GOT3 (cell line): ENCODE results near the gene G0S2.

Experiments used
- DNase-seq: peaks from one replicate; lab custom pipeline; 2025; ENCODE audit warnings: mixed read lengths; lab: John Stamatoyannopoulos, UW

The G0S2 gene, protein sequence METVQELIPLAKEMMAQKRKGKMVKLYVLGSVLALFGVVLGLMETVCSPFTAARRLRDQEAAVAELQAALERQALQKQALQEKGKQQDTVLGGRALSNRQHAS

DNA sequence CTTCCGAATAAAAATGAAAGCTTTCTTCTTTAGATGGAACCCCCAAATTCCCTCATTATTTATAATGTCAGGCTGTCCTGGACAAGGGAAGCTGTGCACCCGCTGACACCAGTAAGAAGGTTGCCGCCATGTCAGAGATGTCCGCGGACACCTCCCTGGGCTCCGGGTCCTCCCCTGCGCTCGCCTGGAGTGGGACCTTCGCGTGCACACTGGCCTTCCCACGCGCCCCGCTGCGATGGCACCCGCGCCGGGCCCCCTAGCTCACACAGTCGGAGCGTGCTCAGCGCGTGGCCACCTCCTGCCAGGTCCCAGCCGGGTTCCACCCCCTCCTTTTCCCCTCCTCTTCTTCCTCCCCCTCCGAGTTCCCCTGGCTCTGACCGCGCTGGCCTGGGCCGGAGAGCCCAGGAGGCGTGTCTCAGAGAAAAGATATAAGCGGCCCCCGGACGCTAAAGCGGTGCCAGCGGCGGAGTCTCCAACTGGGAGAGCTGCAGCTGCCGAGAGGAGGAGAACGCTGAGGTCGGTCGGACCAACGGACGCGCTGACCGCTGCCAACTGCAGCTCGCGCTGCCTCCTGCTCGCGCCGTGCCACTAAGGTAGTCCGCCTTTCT, at the start of gene G0S2:
Gene G0S2, plus strand, starts transcription at position 456 of the 608 bp plus-strand sequence. CDS start 273 bp downstream, outside the sequence.
- no peak for DNase-seq

DNA sequence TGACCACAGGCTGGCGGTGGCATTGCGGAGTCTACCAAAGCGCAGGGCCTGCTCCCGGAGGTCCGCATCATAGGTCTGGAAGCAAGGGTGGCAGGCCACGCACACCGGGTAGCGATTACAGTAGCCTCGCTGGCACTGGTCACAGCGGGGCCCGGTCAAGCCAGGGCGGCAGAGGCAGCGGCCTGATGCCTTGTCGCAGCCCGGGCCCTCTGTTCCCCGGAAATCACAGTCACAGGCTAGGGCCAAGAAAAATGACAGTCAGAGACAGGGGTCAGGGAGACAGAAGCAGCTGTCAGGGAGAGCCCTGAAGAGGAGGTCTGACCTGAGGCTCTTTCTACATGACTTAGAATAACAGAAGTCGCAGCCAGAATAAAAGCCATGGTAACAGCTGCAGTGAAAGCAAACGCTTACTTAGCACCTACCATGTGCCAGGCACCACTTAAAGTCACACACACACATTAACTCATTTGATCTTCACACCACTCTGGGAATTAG, 49.4 kb upstream of the G0S2 start:
- DNase-seq = no peak

DNA sequence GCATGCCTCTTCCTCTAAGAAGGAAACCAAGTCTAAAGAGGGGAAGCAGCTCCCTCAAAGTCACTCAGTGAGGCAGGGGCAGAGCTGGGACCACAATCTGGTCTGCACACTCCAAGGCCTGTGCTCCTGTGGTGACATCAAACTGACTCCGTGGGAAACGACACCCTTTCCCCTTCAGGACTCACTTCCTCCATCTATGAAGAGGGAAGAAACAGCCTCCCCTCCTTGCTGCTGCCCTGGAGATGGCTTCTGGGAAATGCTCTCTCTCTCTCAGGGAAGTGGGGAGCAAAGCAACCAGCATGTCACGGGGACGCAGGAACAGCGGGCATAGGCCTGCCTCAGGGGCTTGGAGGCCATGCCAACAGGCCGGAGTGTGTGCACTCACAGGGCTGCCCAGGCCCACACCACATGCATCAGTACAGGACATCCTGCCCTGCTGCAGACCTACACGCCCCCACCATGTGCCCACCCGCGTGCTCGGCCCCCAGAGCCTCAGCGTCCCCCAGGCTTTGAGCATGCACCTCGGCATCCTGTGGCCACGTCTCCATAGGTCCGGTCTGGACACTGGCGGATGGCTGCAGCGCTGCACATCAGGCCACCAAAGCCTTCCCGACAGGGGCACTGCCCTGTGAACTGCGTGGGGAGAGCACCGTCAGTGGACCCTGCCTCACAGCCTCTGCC, 48.7 kb upstream of the G0S2 start:
- no peak for DNase-seq

DNA sequence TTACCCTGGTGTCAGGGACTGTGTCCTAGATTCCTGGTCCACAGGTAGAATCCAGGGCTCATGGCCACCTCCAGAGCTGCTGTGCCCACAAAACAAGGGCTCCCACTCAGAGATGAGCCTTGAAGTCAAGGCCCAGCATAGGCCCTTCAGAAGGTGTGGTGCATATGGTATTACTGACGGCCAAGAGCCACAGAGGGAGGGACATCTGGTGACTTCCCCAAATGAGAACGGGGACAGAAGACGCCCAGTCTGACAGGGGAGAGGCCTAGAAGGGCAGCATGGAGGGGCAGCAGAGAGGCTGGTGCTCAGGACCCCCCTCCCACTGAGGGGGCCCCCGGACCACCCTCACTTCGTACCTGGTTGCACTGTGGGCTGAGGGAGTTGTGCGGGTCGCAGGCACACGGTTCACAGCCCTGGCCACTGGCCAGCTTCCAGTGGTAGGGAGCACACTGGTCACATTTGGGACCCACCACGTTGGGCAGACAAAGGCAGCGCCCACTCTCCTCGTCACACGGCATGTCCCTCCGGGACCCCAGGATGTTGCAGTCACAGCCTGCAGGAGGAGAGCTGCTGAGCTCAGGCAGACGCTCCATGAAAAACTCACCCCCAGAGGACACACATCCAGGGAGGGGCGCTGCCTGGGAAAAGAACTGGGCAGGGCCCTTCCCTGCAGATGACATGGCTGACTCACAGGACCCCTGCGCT, 48.0 kb upstream of the G0S2 start:
- DNase-seq = no peak

DNA sequence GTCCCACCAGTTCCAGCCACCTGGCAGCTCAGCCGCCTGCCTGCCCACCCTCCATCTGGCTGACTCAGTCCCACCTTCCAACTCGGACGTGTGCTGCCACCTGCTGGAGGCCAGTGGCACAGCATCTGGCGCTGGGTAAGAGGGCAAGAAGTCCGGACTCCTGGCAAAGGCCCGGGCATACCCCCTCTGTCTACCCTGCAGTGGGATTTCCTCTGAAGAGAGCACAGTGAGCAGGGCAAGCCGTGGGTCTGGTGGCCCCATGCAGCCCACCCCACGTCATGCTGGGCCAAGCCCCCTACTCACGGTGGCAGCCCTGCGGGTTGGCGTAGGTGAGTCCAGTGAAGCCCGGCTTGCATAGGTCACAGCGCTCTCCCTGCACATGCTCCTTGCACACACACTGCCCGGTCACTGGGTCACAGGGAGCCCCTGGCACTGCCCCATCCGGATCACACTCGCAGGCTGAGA, 47.4 kb upstream of the G0S2 start:
- peak; percentile 58 for DNase-seq

DNA sequence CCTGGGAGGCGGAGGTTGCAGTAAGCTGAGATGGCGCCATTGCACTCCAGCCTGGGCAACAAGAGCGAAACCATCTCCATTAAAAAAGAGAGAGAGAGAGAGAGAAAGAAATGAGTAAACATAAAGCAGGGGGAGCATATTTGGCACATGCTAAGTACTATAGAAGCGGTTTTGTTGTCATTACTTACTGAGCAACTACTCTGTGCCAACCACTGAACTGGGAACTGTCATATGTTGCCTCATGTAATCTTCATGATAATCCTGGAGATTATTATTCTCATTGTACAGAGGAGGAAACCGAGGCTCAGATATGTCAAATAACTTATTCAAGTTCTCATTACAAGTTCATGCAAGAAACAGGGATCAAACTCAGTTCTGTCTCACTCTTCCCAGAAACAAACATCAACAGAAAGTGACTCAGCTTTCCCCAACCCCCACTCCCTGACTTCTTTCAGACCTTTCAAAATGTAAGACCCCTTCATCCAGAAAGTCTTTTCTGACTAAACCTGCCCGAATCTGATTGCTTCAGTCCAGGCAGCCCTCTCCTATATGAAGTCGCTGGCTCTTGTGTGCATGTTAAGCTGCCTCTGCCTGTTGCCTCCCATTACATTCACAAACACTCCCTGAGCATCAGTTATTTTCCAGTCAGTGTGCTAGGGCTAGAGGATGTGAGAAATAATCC, 46.5 kb upstream of the G0S2 start:
- DNase-seq = no peak

DNA sequence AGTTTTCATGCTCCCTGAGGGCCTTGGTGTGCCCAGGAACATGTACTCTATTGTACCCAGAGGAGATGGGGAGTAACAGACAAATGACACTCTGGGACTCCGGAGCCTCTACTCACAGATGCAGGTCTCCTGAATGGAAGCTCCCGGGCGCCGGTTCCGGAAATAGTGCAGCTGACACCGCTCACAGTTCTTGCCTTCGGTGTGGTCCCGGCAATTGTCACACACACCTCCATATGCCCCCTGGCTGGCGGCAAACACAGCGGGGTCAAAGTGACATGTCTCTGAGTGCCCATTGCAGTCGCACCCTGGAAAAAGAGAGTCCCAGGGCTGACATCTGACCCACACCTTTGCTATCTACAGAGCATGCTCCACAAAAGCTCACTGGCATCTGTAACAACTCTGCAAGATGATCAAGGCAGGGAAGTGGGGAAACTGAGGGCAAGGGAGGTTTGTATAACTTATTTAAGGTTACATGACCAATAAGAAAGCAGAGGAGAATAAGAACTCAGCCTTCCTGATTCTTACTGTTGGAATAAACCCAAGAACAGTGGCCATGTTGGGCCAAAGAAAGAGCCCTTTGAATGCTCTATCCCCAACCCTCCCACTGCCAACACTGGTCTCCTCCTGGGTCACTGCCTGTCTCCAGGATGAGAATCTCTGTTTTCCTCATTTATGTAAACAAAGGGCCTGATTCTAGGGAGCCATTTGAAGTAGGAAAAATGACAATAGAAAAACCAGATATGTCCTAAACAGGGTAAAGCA, 45.4 kb upstream of the G0S2 start:
- DNase-seq = no peak

DNA sequence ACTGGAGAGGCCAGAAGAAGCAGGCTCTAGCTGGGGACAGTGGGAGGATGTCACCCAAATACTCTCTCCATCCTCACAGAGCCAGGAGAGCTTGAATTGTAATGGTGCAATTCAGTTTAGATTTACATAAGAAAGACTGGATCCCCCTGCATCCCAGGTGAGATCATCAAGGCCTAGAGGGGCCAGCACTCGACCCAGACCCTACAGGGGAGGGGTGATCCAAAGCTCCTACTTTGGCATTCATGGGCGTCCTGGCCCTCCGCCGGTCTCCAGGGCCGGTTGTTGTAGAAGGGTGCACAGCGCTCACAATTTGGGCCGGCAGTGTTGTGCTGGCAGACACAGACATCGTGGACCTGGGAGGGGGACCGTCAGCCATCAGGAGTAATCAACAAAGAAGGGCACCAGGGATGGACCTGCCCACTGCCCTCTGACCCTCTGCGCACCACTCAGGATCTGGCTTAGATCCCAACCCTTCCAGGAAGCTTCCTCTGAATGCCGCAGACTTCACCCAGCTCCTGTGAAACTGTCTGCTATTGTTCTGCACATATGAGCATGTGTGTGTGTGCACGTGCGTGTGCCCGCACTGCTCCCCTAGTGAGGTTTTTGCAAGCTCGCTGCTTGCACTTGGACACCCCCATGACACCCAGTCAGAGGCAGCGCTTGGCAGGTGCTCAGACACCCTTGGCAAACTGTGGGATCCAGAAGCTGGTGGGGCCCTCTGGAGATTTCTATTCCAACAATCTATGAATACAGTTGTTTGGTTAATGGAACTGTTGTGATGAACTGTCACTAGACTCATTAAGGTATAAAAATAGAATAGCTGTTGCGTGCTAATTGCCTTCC, 44.6 kb upstream of the G0S2 start:
- no peak for DNase-seq

DNA sequence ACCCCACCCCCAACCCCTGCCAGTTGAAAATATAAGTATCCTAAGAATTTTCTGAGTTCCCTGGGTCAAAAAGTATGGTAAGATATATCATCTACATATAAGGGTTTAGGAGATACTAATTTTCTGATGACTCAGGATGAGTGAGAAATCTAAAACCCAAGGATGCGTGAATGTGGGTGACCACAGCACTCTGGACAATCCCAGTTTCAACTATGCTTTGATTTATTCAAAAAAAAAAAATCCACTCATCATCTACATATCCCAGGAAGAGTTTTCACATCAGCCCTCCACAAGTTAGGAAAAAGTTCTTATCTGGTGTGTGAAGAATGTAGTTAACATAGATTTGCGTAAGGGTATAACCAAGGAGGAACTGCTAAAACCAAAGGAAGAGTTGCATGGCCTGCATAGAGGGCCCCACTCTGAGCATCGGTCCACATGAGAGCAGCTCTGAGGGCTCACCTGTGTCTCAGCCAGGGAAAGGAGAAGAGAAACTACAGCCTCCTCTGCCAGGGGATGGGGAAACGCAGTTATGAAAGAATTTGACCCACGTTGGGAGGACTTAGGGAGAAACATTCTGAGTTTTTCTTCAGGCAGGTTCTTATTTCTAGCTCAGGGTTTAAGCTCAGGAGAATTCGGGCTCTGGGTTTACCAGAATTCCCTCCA, 41.7 kb upstream of the G0S2 start:
- no peak for DNase-seq

DNA sequence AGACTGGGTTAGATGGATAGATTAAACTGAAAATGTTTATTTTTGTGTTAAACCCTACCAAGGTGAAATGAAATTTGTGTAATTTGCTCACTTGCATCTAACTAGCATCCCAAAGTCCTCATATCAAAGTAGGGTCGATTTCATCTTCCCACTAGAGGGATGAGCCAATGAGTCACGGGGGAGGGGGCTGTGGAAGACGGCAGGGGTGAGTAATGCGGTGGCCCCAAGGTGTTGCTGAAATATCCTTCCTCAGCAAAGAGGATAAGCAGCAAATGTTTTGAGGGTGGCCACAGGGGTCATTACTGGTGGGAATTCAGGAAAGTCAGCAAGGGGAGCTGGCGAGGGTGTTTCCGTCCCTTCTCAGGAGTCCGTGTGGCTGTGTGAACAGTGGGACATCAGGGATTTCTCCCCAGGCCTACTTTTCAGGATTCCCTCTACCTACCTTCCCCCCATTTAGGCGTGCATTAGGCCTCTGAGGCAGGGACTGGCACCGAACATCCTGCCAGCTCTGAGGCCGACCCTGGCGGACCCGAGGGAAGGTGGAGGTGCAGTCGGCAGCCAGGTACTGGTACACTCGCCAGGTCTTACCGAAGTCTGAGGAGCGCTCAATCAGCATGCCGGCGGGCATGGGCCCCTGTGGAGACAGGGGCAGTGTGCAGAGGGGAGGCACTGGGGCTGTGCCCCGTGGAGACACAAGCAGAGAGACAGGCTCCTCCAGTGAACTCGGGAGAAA, 41.0 kb upstream of the G0S2 start:
- DNase-seq = no peak

DNA sequence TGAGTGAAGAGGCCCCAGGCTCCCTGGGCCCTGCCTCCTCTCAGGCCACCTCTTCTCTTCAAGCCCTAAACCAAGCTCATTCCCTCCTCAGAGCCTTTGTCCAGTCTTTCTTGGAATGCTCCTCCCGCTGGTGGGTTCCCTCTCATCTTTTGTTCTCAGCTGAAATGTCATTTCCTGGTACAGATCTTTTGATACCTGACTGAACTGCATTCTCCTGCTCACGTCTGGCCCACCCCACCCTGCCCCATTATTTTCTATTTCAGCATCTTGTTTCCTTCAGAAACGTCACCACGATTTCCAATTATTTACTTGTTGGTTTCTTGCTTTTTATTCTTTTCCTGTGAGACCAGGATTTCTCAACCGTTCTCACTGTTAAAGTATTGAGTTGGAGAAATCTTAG, 39.4 kb upstream of the G0S2 start:
- DNase-seq = no peak

DNA sequence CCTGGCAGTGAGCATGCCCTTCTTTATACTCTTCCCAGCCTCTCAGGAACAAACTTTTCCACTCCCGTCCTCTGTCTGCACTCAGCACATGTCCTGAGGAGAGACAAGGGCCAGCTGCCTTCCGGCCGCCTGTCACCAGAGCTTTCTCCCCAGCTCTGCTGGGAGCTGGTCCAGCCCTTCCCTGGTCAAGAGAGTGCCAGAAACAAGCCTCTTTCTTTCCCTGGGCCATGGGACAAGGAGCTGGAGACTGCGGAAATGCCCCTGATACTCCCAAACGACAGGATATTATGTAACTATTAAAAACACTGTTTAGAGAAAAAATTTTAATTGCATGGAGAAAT, 33.4 kb upstream of the G0S2 start:
- DNase-seq = no peak

DNA sequence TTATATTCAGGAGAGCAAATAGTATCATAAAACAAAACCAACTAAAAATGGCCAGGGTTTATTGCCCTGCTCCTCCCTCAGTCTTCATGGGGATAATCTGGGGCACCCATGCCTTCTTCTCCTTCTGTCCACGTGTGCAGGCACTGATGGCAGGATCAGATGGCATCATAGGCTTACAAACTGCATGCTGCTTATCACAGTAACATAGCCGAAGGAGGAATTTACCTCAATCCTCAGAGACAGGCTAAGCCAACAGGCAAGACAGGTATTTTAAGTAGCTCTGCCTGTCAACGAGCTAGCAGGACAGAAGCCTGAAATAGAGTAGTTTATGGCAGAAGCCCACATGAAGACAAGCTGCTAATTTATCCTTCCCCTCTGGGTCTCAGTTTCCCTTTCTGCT, 32.4 kb upstream of the G0S2 start:
- DNase-seq = no peak

DNA sequence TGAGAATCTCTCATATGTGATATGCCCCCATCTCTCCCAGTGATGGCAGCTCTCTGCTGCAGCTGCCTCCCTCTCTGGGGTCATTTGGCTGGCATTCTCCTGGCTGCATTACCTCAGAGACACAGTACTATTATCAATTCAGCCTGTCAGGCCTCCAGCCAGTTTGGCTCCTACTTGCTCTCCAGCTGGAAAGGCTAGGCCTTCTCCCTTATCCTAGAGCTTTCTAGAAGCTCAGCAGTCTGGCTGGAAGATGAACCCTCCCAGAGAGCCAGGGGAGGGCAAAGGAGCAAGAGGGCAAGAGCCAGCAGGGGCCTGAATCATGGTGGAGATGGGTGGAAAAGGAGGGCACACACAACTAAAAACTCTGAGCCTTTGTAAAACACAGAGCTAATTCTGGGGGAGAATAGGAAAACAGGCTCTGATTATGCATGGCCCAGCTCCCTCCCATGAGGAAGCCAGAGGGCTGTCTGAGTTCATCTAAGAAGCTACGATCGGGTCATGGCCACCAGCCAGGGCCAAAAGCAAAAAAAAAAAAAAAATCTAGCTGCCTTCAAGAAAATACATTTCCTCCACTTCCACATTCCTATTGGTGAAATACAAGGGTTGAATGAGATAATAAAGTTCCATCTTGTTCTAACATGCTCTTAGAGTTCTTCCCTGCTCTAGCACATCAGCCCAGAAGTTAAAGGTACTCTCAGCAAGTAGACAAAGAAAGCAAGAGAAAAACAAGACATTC, 31.8 kb upstream of the G0S2 start:
- DNase-seq = no peak

DNA sequence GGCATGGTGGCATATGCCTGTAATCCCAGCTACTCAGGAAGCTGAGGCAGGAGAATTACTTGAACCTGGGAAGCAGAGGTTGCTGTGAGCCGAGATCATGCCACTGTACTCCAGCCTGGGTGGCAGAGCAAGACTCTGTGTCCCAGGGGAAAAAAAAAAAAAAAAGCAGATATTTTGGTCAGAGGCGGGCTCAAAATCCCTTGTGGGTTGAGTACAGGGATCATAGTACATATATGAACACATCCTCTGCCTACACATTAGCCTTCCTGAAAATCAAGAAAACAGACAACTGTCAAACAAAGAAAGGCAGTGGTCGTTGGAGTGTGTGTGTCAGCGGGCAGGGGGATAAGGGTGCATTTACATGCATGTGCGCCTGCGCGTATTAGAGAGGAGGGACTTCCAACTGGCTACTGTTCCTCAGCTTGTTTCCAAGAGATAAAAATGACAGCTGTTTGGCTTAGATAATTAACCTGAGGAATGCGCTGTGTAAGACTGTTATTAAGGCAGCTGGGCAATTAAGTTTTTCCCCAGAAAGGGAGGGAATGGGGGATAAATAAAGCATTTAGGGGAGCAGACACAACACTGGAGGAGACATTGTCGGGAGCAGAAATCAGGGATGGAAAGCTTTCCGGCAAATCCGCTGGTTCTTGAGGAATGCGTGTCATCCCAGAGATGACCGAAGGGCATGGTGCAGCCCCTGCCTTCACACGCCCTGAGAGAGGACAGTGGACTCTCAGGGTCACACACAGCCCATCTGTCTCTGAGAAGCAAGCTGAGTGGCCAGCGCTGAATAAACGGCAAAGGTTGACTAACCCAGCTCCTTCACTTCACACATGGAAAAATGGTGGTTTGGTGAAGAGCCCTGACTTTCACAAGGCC, 29.4 kb upstream of the G0S2 start:
- no peak for DNase-seq

DNA sequence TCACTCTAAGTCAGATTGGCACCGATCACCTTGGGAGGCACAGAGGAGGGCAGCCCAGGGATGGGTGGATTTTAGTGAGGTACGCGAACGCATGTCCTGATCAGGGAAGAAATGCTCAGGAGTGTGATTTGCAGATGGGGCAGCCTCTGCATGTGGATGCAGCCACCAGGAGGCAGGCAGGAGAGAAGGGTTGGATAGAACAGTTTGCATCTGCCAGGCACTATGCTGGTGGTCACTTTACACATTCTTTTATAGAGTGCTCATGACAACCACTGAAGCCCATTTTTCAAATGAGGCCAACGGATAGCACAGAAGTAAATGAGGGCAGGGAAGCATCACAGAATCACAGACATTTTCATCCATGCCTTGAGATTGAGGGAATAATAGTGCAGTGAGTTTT, 28.7 kb upstream of the G0S2 start:
- no peak for DNase-seq

DNA sequence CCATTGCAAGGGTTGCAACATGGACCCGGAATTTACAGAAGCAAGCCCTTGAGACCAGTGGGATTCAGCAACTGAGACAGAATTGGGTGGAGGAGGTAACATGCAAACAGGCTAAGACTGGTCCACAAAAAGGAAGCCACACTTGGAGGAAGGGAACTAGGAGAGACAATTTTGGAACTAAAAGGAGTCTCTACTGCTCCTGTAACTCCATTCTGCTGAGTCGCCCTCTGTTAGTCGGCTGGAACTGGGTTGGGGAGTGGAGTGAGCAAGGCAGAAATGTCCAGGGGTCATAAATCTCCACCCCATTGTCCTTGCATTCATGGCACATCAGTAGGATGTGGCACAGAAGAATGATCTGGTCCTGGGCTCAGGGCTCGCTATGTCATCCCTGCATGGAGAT, 28.1 kb upstream of the G0S2 start:
- no peak for DNase-seq

DNA sequence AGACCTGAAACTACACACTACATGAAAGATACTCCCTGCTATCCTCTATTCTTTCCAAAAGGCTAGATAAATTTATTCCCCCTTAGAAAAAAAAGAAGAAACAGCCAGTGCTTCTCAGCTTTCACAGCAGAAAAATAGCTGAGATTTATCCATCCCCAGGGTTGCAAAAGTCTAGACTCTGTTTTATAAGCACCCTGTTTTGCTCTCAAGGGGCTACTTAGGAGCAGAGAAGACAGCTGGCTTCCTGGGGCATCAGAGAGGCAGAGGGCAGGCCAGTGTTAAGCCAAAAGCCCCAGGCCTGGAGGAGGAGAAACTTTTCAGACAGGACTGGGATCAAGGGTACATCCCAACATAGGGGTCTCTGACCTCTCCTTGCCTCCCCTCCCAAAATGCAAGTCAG, 26.9 kb upstream of the G0S2 start:
- DNase-seq = no peak
